Esophagus (tissue), 2 donors: ENCODE data around the gene CTNNA1. TPM values are rescaled to one million over a fixed set of nuclear protein-coding genes. Genes with fewer than 3 reads are reported as not detected.

Source experiments
- H3K27ac ChIP-seq, 2 donors: one replicate each; pipeline ENCODE4 v1.5.1; 2013; ENCODE audit warnings: low read depth in 2 of 2, mild to moderate bottlenecking in 2 of 2, inconsistent platforms in 1 of 2, low read length in 1 of 2, moderate library complexity in 1 of 2
- H3K27me3 ChIP-seq, 2 donors: one replicate each; pipeline ENCODE4 v1.6.1; 2013; ENCODE audit warnings: low read length in 2 of 2, control low read depth in 1 of 2, mild to moderate bottlenecking in 1 of 2; ENCODE audit not compliant: insufficient read depth in 2 of 2, control insufficient read depth in 1 of 2
- H3K36me3 ChIP-seq, 2 donors: one replicate each; pipeline ENCODE4 v1.6.1; 2013; ENCODE audit warnings: low read length in 1 of 2; ENCODE audit not compliant: control insufficient read depth in 2 of 2, insufficient read depth in 2 of 2
- H3K4me1 ChIP-seq, 2 donors: one replicate each; pipeline ENCODE4 v1.6.1; 2013; ENCODE audit warnings: low read length in 1 of 2; ENCODE audit not compliant: control insufficient read depth in 2 of 2, insufficient read depth in 2 of 2
- H3K4me3 ChIP-seq, 2 donors: one replicate each; pipeline ENCODE4 v1.5.1; 2013; ENCODE audit warnings: low read length in 2 of 2, mild to moderate bottlenecking in 2 of 2, low read depth in 1 of 2, moderate library complexity in 1 of 2
- H3K9me3 ChIP-seq, 2 donors: one replicate each; pipeline ENCODE4 v1.6.1; 2013; ENCODE audit warnings: mild to moderate bottlenecking in 2 of 2, low read depth in 1 of 2, low read length in 1 of 2, moderate library complexity in 1 of 2; ENCODE audit not compliant: control insufficient read depth in 2 of 2, insufficient read depth in 1 of 2
- WGBS, 2 donors: extraction: QIAGEN DNeasy Blood & Tissue Kit; methylation state at CpG; one replicate each; pipeline ENCODE4 v1.1.7; 2013; 5-methylcytosine and 5-hydroxymethylcytosine counted together
- polyA plus RNA-seq, 2 donors: library from polyadenylated mRNA; stranded (reverse); fragments of 200-250 nt; gene quantifications; one replicate each; pipeline ENCODE4 v1.2.3, GENCODE V29; 2013
- donor health status: healthy with polysubstance abuse.
- donor health status: Bipolar disorder and iron deficiency.

Gene CTNNA1
- polyA plus RNA-seq, 2 donors = 221 to 223 TPM

GRCh38 chr5:138935466-138935865 lies 182.2 kb downstream of the CTNNA1 start:
- H3K4me3 ChIP-seq = no peak overlapping the region
- peaks cover 0 to 2% of the 10 kb centered on the region in 2 donors for H3K9me3 ChIP-seq
- peaks cover 26 to 47% of the 10 kb centered on the region in 2 donors for H3K36me3 ChIP-seq
- 85% methylated on average over 10 of the region's 10 CpGs for WGBS, 2 donors
- no peaks in the 10 kb centered on the region for H3K27me3 ChIP-seq
- H3K27ac ChIP-seq = no peak overlapping the region
- peaks cover 0 to 7% of the 10 kb centered on the region in 2 donors for H3K4me1 ChIP-seq

DNA sequence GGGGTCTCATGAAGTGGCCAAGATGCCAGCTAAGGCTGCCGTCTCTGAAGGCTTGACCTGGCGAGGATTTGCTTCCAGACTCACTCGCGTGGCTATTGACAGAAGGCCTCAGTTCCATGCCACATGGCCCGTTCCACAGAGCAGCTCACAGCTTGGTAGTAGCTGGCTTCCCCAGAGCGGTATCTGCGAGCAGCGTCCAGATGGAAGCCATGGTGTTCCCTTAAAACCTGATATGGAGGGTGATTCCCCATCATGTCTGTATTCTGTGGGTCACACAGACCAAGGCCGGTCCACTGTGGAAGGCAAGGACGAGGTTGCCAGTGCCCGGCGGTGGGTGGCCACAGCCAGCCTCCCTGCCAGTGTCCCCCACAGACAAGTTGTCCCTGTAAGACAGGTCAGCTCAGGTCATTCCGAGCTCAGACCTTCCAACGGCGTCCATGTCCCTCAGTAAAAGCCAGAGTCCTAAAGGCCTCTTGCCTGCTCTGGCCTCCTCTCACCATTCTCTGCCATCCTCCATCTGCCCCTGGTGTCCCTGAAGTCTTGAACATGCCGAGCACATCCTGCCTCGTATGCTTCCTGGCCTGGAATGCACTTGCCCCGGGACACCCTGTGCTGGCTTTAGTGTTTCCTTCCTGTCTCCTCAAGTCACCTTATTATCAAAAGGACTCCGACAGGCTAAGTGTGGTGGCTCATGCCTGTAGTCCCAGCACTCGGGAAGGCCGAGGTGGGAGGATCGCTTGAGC lies 183.2 kb downstream of the CTNNA1 start:
- 87 to 89% methylated on average over 22 of the region's 22 CpGs for WGBS, 2 donors
- Histone ChIP-seq H3K9me3 (peaks cover 0 to 2% of the 10 kb centered on the region in 2 donors), H3K36me3 (peaks cover 19 to 40% of the 10 kb centered on the region in 2 donors), H3K4me3 (no peak overlapping the region), H3K4me1 (peaks cover 0 to 7% of the 10 kb centered on the region in 2 donors), H3K27ac (no peak overlapping the region), H3K27me3 (no peaks in the 10 kb centered on the region)

DNA sequence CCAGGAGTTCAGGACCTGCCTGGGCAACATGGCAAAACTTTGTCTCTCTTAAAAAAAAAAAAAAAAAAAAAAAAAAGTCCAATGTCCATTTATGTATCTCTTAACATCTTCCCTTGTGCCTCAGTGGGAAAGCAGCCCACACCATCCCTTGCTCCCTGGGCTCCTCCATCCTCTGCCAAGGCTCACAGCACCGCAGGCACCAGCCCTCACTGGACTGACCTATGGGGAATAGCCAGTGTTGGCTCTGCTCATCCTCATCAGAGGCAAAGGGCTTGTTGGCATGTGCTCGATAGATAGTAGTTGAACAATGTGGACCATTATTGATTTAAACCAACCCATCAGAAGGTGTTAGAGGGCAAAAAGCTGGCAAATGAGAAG lies 183.7 kb downstream of the CTNNA1 start:
- H3K27me3 ChIP-seq = no peaks in the 10 kb centered on the region
- H3K4me1 ChIP-seq = peaks cover 0 to 7% of the 10 kb centered on the region in 2 donors
- H3K27ac ChIP-seq = no peak overlapping the region
- H3K9me3 ChIP-seq = peaks cover 0 to 2% of the 10 kb centered on the region in 2 donors
- no peak overlapping the region for H3K4me3 ChIP-seq
- H3K36me3 ChIP-seq = peaks cover 15 to 34% of the 10 kb centered on the region in 2 donors
- WGBS, 2 donors = 51 to 85% methylated on average over 2 of the region's 2 CpGs

- H3K36me3 ChIP-seq = peaks cover 8 to 27% of the 10 kb centered on the region in 2 donors
Measured at GRCh38 chr5:138937392-138938387, 184.5 kb downstream of the CTNNA1 start.

DNA sequence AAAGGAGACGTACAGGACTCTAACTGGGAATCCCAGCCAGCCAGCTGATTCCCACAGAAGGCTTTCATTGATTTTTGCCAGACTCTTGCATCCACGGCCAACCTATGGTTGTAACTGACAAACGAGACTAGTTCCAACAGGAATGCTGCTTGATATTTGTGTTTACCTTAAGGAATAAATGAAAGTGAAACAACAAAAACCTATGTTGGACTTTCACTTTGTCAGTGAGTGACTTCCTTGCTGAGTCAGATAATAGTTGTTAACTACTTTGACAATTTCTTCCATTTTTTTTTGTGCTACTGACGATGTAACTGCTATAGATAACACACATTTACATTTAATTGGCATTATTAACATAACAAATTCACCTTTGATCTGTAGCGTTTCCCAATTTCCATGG lies 185.3 kb downstream of the CTNNA1 start:
- H3K4me3 ChIP-seq = no peak overlapping the region
- 50 to 62% methylated on average over 5 of the region's 5 CpGs for WGBS, 2 donors
- no peaks in the 10 kb centered on the region for H3K27me3 ChIP-seq
- H3K4me1 ChIP-seq = peaks cover 0 to 7% of the 10 kb centered on the region in 2 donors
- peaks cover 0 to 2% of the 10 kb centered on the region in 2 donors for H3K9me3 ChIP-seq
- H3K27ac ChIP-seq = no peak overlapping the region
- H3K36me3 ChIP-seq = peaks cover 7 to 21% of the 10 kb centered on the region in 2 donors

More at GRCh38 chr5:138937392-138938387, 184.5 kb downstream of the CTNNA1 start:
- H3K27me3 ChIP-seq = no peaks in the 10 kb centered on the region
- peaks cover 0 to 2% of the 10 kb centered on the region in 2 donors for H3K9me3 ChIP-seq
- no peak overlapping the region for H3K27ac ChIP-seq
- H3K4me3 ChIP-seq = no peak overlapping the region
- H3K4me1 ChIP-seq = peaks cover 0 to 7% of the 10 kb centered on the region in 2 donors
- WGBS, 2 donors = 87% methylated on average over 25 of the region's 25 CpGs

DNA sequence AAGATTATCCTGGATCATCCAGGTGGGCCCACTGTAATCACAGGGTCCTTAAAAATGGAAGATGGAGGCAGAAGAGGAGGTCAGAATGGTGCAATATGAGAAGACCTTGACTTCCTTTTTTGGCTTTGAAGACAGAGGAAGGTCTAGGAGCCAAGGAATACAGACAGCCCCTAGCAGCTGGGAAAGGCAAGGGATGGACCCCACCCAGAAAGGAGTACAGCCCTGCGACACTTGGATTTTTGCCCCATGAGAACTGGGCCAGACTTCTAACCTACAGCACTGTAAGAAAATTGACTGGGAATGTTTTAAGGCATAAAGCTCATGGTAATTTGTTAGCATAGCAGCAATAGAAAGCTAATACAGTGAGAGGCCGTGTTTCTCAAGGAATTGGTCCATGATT lies 188.8 kb downstream of the CTNNA1 start:
- Histone ChIP-seq H3K4me3 (no peak overlapping the region), H3K27me3 (no peaks in the 10 kb centered on the region), H3K36me3 (peaks cover 0 to 9% of the 10 kb centered on the region in 2 donors), H3K27ac (no peak overlapping the region), H3K9me3 (no peaks in the 10 kb centered on the region), H3K4me1 (peaks cover 0 to 7% of the 10 kb centered on the region in 2 donors)
- WGBS, 2 donors = 81 to 86% methylated on average over 2 of the region's 2 CpGs

DNA sequence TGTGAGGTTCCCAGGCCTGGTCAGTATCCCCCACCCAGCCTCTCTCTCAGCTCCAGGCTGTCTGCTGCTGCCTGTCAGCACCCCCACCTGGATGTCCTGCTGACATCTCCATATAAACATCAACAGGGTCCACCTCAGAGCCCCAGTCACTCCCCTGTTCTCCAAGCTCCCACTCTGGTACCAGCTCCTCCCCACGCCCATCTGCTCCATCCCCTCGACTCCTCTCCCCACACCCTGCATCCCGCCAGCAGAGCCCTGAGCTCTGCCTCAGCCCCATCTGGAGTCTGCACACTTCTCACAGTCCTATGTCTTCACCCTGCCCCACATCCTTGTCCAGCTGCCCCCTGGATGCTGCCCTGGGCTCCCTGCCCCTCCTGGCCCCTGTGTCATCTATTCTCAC lies 189.6 kb downstream of the CTNNA1 start:
- Histone ChIP-seq H3K4me3 (no peak overlapping the region), H3K4me1 (peaks cover 0 to 2% of the 10 kb centered on the region in 2 donors), H3K27me3 (no peaks in the 10 kb centered on the region), H3K36me3 (peaks cover 0 to 8% of the 10 kb centered on the region in 2 donors), H3K9me3 (no peaks in the 10 kb centered on the region), H3K27ac (no peak overlapping the region)
- 79 to 85% methylated on average over 3 of the region's 3 CpGs for WGBS, 2 donors

DNA sequence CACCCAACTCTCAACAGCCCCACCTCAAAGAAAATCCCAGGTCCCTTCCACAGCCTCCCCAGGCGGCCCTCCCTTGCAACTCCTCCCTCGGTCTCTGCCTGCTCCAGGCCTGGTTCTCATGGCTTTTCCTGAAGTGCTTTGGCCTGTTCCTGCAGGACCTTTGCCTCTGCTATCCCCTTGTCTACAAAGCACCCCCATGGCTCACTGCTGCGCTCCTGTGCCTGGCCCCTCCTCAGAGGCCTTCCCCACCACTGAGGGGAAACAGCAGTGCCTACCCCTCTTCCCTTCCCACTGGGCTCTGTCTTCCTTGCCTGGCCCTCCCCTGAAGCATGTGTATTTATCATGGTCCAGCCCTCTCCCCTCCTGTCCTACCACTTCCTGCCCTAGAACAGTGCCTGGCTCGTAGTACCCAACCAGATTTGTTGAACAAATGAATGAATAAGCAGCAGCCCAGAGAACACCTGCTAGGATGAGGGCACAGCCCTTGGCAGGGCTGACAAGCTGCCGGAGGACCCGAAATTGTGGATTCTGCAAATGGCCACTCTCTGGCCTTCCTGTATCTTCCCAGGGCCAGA lies 190.5 kb downstream of the CTNNA1 start:
- Histone ChIP-seq H3K27ac (no peak overlapping the region), H3K36me3 (peaks cover 0 to 8% of the 10 kb centered on the region in 2 donors), H3K9me3 (no peaks in the 10 kb centered on the region), H3K27me3 (no peaks in the 10 kb centered on the region), H3K4me3 (no peak overlapping the region), H3K4me1 (no peaks in the 10 kb centered on the region)
- WGBS, 2 donors = 86 to 88% methylated on average over 6 of the region's 6 CpGs
